Stomach smooth muscle (tissue), 2 donors: ENCODE data around the gene HBM.
A peak's percentile ranks its signal among the peaks of the same experiment; 100 is the strongest.
"Not testable (repeated sequence)": the region's sequence is repeated elsewhere in the genome, so short reads cannot be mapped to it uniquely, and the experiment has no call there.

Experiments used
- H3K27ac ChIP-seq: one replicate; pipeline ENCODE4 v1.7.0; 2013; ENCODE audit warnings: mild to moderate bottlenecking, low read length, inconsistent platforms
- H3K27me3 ChIP-seq, 2 donors: one replicate each; pipeline ENCODE4 v1.7.0; 2013; ENCODE audit warnings: low read length in 2 of 2; ENCODE audit not compliant: insufficient read depth in 2 of 2, control insufficient read depth in 1 of 2
- H3K36me3 ChIP-seq, 2 donors: one replicate each; pipeline ENCODE4 v1.7.0; 2013; ENCODE audit warnings: low read length in 2 of 2; ENCODE audit not compliant: control insufficient read depth in 2 of 2, insufficient read depth in 2 of 2
- H3K4me1 ChIP-seq: one replicate; pipeline ENCODE4 v1.7.0; 2013; ENCODE audit warnings: low read length; ENCODE audit not compliant: control insufficient read depth, insufficient read depth
- H3K4me3 ChIP-seq, 2 donors: one replicate each; pipeline ENCODE4 v1.7.0; 2013; ENCODE audit warnings: low read length in 2 of 2
- H3K9ac ChIP-seq, 2 donors: one replicate each; pipeline ENCODE4 v1.7.0; 2013; ENCODE audit warnings: low read length in 2 of 2, mild to moderate bottlenecking in 1 of 2
- H3K9me3 ChIP-seq, 2 donors: one replicate each; pipeline ENCODE4 v1.7.0; 2013; ENCODE audit warnings: low read length in 2 of 2; ENCODE audit not compliant: control insufficient read depth in 2 of 2
- donor health status: healthy.
- donor health status: Pancreatic carcinoma.

HBM gene

GRCh38 chr16:149024-149660 is 16.6 kb upstream of the HBM start:
- no peaks in the 10 kb centered on the region for H3K9me3 ChIP-seq
- H3K9ac ChIP-seq, result no peak overlapping the region

GRCh38 chr16:152141-153128 is 13.3 kb upstream of the HBM start, which contains the start of gene HBZ:
HBZ (plus strand) TSS chr16:152644; CDS start chr16:152910, 266 bp downstream.
- H3K4me1 ChIP-seq, result peaks cover 7% of the 10 kb centered on the region
- no peak within 1 kb of the TSS for H3K4me3 ChIP-seq
- H3K9me3 ChIP-seq, result no peaks in the 10 kb centered on the region
- peaks cover 24 to 28% of the 10 kb centered on the region in 2 donors for H3K27me3 ChIP-seq
- no peak within 1 kb of the TSS for H3K27ac ChIP-seq
- H3K9ac ChIP-seq, result no peak within 1 kb of the TSS
- H3K36me3 ChIP-seq, result no peaks in the 10 kb centered on the region

More at GRCh38 chr16:149024-149660, 16.6 kb upstream of the HBM start:
- peaks cover under 1% of the 10 kb centered on the region for H3K4me1 ChIP-seq
- no peak overlapping the region for H3K27ac ChIP-seq
- no peaks in the 10 kb centered on the region for H3K36me3 ChIP-seq
- H3K27me3 ChIP-seq, result peaks cover 10% of the 10 kb centered on the region in 2 donors
- no peak overlapping the region for H3K4me3 ChIP-seq

GRCh38 chr16:153129-153521 is 12.7 kb upstream of the HBM start:
- H3K36me3 ChIP-seq, H3K4me1 ChIP-seq, H3K4me3 ChIP-seq, H3K9me3 ChIP-seq, H3K27ac ChIP-seq, H3K9ac ChIP-seq: not testable (repeated sequence)
- peaks cover 24 to 28% of the 10 kb centered on the region in 2 donors for H3K27me3 ChIP-seq

- not testable (repeated sequence) for H3K4me3 ChIP-seq, H3K36me3 ChIP-seq, H3K4me1 ChIP-seq, H3K27ac ChIP-seq, H3K9me3 ChIP-seq, H3K9ac ChIP-seq
- peaks cover 21 to 25% of the 10 kb centered on the region in 2 donors for H3K27me3 ChIP-seq
Measured at GRCh38 chr16:153550-154216, 12.1 kb upstream of the HBM start.

GRCh38 chr16:154217-155030 is 11.4 kb upstream of the HBM start:
- H3K4me1 ChIP-seq, result peaks cover 7% of the 10 kb centered on the region
- H3K27ac ChIP-seq, result no peak overlapping the region
- H3K27me3 ChIP-seq, result peaks cover 18 to 22% of the 10 kb centered on the region in 2 donors
- no peaks in the 10 kb centered on the region for H3K9me3 ChIP-seq
- H3K4me3 ChIP-seq, result peak overlapping the region; percentile 38 to 58
- H3K36me3 ChIP-seq, result no peaks in the 10 kb centered on the region
- H3K9ac ChIP-seq, result peak overlapping the region in 1 of 2 donors; percentile 42

GRCh38 chr16:155031-155398 is 10.8 kb upstream of the HBM start:
- Histone ChIP-seq H3K27ac (no peak overlapping the region), H3K27me3 (peaks cover 18 to 22% of the 10 kb centered on the region in 2 donors), H3K4me3 (no peak overlapping the region), H3K9me3 (no peaks in the 10 kb centered on the region), H3K4me1 (peaks cover 7% of the 10 kb centered on the region), H3K36me3 (no peaks in the 10 kb centered on the region), H3K9ac (no peak overlapping the region)

DNA sequence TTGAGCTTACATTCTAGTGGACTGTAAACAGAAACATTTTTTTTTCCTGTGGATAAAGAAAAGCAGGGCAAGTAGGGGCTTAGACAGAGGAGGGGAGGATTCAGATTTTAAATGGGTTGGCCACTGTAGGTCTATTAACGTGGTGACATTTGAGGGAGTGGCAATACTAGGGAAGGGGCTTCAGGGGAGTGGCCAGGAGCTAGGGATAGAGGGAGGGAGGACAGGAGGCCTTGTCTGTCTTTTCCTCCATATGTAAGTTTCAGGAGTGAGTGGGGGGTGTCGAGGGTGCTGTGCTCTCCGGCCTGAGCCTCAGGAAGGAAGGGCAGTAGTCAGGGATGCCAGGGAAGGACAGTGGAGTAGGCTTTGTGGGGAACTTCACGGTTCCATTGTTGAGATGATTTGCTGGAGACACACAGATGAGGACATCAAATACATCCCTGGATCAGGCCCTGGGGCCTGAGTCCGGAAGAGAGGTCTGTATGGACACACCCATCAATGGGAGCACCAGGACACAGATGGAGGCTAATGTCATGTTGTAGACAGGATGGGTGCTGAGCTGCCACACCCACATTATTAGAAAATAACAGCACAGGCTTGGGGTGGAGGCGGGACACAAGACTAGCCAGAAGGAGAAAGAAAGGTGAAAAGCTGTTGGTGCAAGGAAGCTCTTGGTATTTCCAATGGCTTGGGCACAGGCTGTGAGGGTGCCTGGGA is 6.5 kb upstream of the HBM start:
- no peak overlapping the region for H3K27ac ChIP-seq
- no peaks in the 10 kb centered on the region for H3K9me3 ChIP-seq
- no peaks in the 10 kb centered on the region for H3K36me3 ChIP-seq
- H3K9ac ChIP-seq, result no peak overlapping the region
- H3K27me3 ChIP-seq, result peaks cover 18 to 20% of the 10 kb centered on the region in 2 donors
- peaks cover 5% of the 10 kb centered on the region for H3K4me1 ChIP-seq
- no peak overlapping the region for H3K4me3 ChIP-seq

DNA sequence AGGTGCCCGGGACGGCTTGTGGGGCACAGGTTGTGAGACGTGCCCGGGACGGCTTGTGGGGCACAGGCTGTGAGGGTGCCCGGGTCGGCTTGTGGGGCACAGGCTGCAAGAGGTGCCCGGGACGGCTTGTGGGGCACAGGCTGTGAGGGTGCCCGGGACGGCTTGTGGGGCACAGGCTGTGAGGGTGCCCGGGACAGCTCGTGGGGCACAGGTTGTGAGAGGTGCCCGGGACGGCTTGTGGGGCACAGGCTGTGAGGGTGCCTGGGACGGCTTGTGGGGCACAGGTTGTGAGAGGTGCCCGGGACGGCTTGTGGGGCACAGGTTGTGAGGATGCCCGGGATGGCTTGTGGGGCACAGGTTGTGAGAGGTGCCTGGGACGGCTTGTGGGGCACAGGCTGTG is 5.5 kb upstream of the HBM start:
- H3K9ac ChIP-seq, H3K4me3 ChIP-seq, H3K9me3 ChIP-seq, H3K36me3 ChIP-seq, H3K4me1 ChIP-seq, H3K27ac ChIP-seq: not testable (repeated sequence)
- H3K27me3 ChIP-seq, result peaks cover 12 to 15% of the 10 kb centered on the region in 2 donors

DNA sequence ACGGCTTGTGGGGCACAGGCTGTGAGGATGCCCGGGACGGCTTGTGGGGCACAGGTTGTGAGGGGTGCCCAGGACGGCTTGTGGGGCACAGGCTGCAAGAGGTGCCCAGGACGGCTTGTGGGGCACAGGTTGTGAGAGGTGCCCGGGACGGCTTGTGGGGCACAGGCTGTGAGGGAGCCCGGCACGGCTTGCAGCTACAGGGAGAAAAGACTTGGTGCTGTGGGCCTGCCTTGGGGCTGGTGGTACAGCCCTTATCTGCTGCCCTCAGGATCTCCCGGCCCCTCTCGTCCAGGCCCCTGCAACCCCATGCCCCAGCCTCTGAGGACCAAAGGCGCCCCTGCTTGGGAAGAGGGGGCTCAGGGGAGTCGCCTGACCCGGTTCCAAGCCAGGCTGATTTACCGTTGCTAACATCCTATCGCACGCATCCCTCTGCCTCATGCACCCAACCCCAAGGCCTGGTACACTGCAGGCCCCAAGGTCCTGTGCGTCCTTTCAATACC is 5.0 kb upstream of the HBM start:
- H3K4me3 ChIP-seq, result no peak overlapping the region
- H3K36me3 ChIP-seq, result no peaks in the 10 kb centered on the region
- no peak overlapping the region for H3K27ac ChIP-seq
- H3K27me3 ChIP-seq, result peaks cover 14 to 16% of the 10 kb centered on the region in 2 donors
- H3K9me3 ChIP-seq, result no peaks in the 10 kb centered on the region
- no peak overlapping the region for H3K9ac ChIP-seq
- H3K4me1 ChIP-seq, result peaks cover 8% of the 10 kb centered on the region
